Peyer's patch (tissue), 4 donors: ENCODE results near the gene SNAPC4. TPM values are rescaled to one million over a fixed set of nuclear protein-coding genes. Genes with fewer than 3 reads are reported as not detected.

ENCODE experiments used
- DNase-seq, 3 donors: peaks; one replicate each; pipeline ENCODE4 v3.0.0-alpha.2; 2017 to 2019
- H3K27ac ChIP-seq, 4 donors: fragments of 200-600 bp; sonication (generic); one replicate each; pipeline ENCODE4 v1.5.1; 2016 to 2019
- H3K27me3 ChIP-seq, 2 donors: fragments of 200-600 bp; sonication (generic); one replicate each; pipeline ENCODE4 v1.5.1; 2019
- H3K36me3 ChIP-seq, 3 donors: fragments of 200-600 bp; sonication (generic); one replicate each; pipeline ENCODE4 v1.5.1; 2016 to 2019
- H3K4me1 ChIP-seq, 4 donors: fragments of 200-600 bp; sonication (generic); one replicate each; pipeline ENCODE4 v1.5.1; 2016 to 2019
- H3K4me3 ChIP-seq, 4 donors: fragments of 200-600 bp; sonication (generic); 1 replicate in 3 of 4; 2 replicates in 1 of 4; pipeline ENCODE4 v1.5.1; 2016 to 2019; ENCODE audit warnings: mild to moderate bottlenecking in 1 of 4
- H3K9me3 ChIP-seq, 4 donors: fragments of 200-600 bp; sonication (generic); one replicate each; pipeline ENCODE4 v1.5.1; 2016 to 2019; ENCODE audit warnings: mild to moderate bottlenecking in 1 of 4
- CTCF ChIP-seq, 6 experiments: fragments of 450-650 bp in 4 of 6; fragments of 200-600 bp in 2 of 6; sonication (generic) in 1 of 6; IDR thresholded peaks; one replicate each; pipeline ENCODE4 v1.5.1; 2017 to 2019; ENCODE audit warnings: antibody characterized with exemption in 6 of 6, mild to moderate bottlenecking in 3 of 6, moderate library complexity in 1 of 6
- POLR2A ChIP-seq, 2 donors: fragments of 450-650 bp; IDR thresholded peaks; one replicate each; pipeline ENCODE4 v1.5.1; 2017; ENCODE audit warnings: antibody characterized with exemption in 2 of 2, mild to moderate bottlenecking in 2 of 2, moderate library complexity in 2 of 2
- total RNA-seq, 4 donors: library from RNA; depleted of rRNA; stranded (reverse); fragments of >200 nt; gene quantifications; one replicate each; pipeline ENCODE4 v1.1.0, GENCODE V29; 2016

The SNAPC4 gene
- total RNA-seq, 4 donors from 2014 or later: 6.3 to 58.6 (median 13.2) TPM

GRCh38 chr9:136373300-136374182 lies 26.4 kb downstream of the SNAPC4 start, which contains the start of gene CARD9:
CARD9 (minus strand) TSS chr9:136373669; CDS start chr9:136372078, 1,591 bp downstream.
- Histone ChIP-seq H3K27ac (peak within 1 kb of the TSS in 1 of 4 donors; percentile 35), H3K4me3 (peak within 1 kb of the TSS in 3 of 4 donors; percentile 12 to 40 (median 24)), H3K9me3 (no peaks in the 10 kb centered on the region), H3K27me3 (no peaks in the 10 kb centered on the region), H3K36me3 (peaks cover 0 to 7% (median 0%) of the 10 kb centered on the region in 3 donors), H3K4me1 (peaks cover 0 to 11% (median 4%) of the 10 kb centered on the region in 4 donors)
- TF ChIP-seq CTCF (IDR thresholded peaks at IDR 0.05) (no peak), POLR2A (IDR thresholded peaks at IDR 0.05) (no peak)
- peak in 1 of 3 donors; percentile 58 for DNase-seq

GRCh38 chr9:136372561-136373299 lies 27.2 kb downstream of the SNAPC4 start:
- Histone ChIP-seq H3K27ac (peak overlapping the region in 1 of 4 donors; percentile 35), H3K27me3 (no peaks in the 10 kb centered on the region)

GRCh38 chr9:136372006-136372405 lies 28.0 kb downstream of the SNAPC4 start:
- no peaks in the 10 kb centered on the region for H3K36me3 ChIP-seq
- no peak for TF ChIP-seq POLR2A (IDR thresholded peaks at IDR 0.05)
- TF ChIP-seq CTCF (IDR thresholded peaks at IDR 0.05): no peak
- no peaks in the 10 kb centered on the region for H3K27me3 ChIP-seq
- DNase-seq: no peak
- peaks cover 0 to 11% (median 4%) of the 10 kb centered on the region in 4 donors for H3K4me1 ChIP-seq
- no peak overlapping the region for H3K27ac ChIP-seq
- no peaks in the 10 kb centered on the region for H3K9me3 ChIP-seq
- H3K4me3 ChIP-seq: no peak overlapping the region

More at GRCh38 chr9:136372561-136373299, 27.2 kb downstream of the SNAPC4 start:
- TF ChIP-seq POLR2A (IDR thresholded peaks at IDR 0.05): no peak
- peak in 1 of 6 experiments; percentile 4 for TF ChIP-seq CTCF (IDR thresholded peaks at IDR 0.05)
- Histone ChIP-seq H3K9me3 (no peaks in the 10 kb centered on the region), H3K4me3 (peak overlapping the region in 3 of 4 donors; percentile 12 to 40 (median 24)), H3K36me3 (no peaks in the 10 kb centered on the region), H3K4me1 (peaks cover 0 to 11% (median 4%) of the 10 kb centered on the region in 4 donors)
- peak; percentile 28 to 69 (median 63) for DNase-seq

GRCh38 chr9:136371533-136371880 lies 28.5 kb downstream of the SNAPC4 start:
- DNase-seq: no peak
- Histone ChIP-seq H3K36me3 (no peaks in the 10 kb centered on the region), H3K27ac (no peak overlapping the region), H3K27me3 (no peaks in the 10 kb centered on the region), H3K4me3 (no peak overlapping the region), H3K9me3 (no peaks in the 10 kb centered on the region), H3K4me1 (peaks cover 0 to 11% (median 4%) of the 10 kb centered on the region in 4 donors)
- TF ChIP-seq POLR2A (IDR thresholded peaks at IDR 0.05) (no peak), CTCF (IDR thresholded peaks at IDR 0.05) (no peak)

- TF ChIP-seq POLR2A (IDR thresholded peaks at IDR 0.05) (no peak), CTCF (IDR thresholded peaks at IDR 0.05) (no peak)
- DNase-seq: no peak
- Histone ChIP-seq H3K36me3 (no peaks in the 10 kb centered on the region), H3K4me3 (no peak overlapping the region), H3K4me1 (peaks cover 0 to 11% (median 4%) of the 10 kb centered on the region in 4 donors), H3K27me3 (no peaks in the 10 kb centered on the region), H3K9me3 (no peaks in the 10 kb centered on the region), H3K27ac (no peak overlapping the region)
These were observed 29.1 kb downstream of the SNAPC4 start for GRCh38 chr9:136370687-136371532.
